IMR-90 (cell line): ENCODE measurements around the gene LEMD1. TPM values are rescaled to one million over a fixed set of nuclear protein-coding genes. Genes with fewer than 3 reads are reported as not detected.

Experiments
- ATAC-seq: fragments of 200-7000 bp; cut with Tn5 transposase; 2 replicates; pipeline ENCODE4 v1.9.1; 2020; ENCODE audit warnings: low read depth, mild to moderate bottlenecking, moderate library complexity
- BruUV-seq: library from RNA; stranded (reverse); fragments of 400-500 nt; replicated peaks from 2 replicates; lab custom pipeline; 2021; lab: Mats Ljungman, UMichigan
- CTCF ChIA-PET: fragments of 300-600 bp; formaldehyde crosslinking; extraction: SDS; loops from one replicate; lab custom pipeline; 2021; ENCODE audit warnings: antibody characterized with exemption; lab: Yijun Ruan, JAX
- POLR2A ChIA-PET: fragments of 300-600 bp; sonication (Branson Sonifier 250); formaldehyde crosslinking; loops from one replicate; lab custom pipeline; 2022; ENCODE audit warnings: antibody characterized with exemption; ENCODE audit not compliant: unreplicated experiment; lab: Charles Lee
- DNase-seq: peaks from one replicate; pipeline ENCODE4 v3.0.0; 2013
- H2AFZ ChIP-seq: replicated peaks from 2 replicates; pipeline ENCODE3; 2013; ENCODE audit warnings: low read length, mild to moderate bottlenecking; ENCODE audit not compliant: poor library complexity
- H2AK5ac ChIP-seq: 2 replicates; pipeline ENCODE4 v1.6.1; 2013; ENCODE audit warnings: low read depth, low read length, inconsistent platforms
- H2AK9ac ChIP-seq: replicated peaks from 2 replicates; pipeline ENCODE3; 2013; ENCODE audit warnings: mild to moderate bottlenecking, low read depth, low read length, moderate library complexity; ENCODE audit not compliant: poor library complexity
- H2BK120ac ChIP-seq: 2 replicates; pipeline ENCODE4 v1.6.1; 2013; ENCODE audit warnings: low read depth, low read length, inconsistent platforms
- H2BK15ac ChIP-seq: 3 replicates; pipeline ENCODE4 v1.6.1; 2013; ENCODE audit warnings: low read depth, low read length, inconsistent platforms
- H2BK20ac ChIP-seq: 2 replicates; pipeline ENCODE4 v1.6.1; 2013; ENCODE audit warnings: low read depth, mild to moderate bottlenecking, inconsistent platforms, low read length, moderate library complexity
- H2BK5ac ChIP-seq: 2 replicates; pipeline ENCODE4 v1.6.1; 2013; ENCODE audit warnings: mild to moderate bottlenecking, low read depth, low read length, inconsistent platforms; ENCODE audit not compliant: poor library complexity, severe bottlenecking
- H3K14ac ChIP-seq: replicated peaks from 2 replicates; pipeline ENCODE4 v1.6.1; 2013; ENCODE audit warnings: low read depth, low read length, inconsistent platforms
- H3K18ac ChIP-seq: 2 replicates; pipeline ENCODE4 v1.6.1; 2013; ENCODE audit warnings: low read depth, low read length, control low read depth
- H3K23ac ChIP-seq: 2 replicates; pipeline ENCODE4 v1.6.1; 2013; ENCODE audit warnings: low read depth, low read length, inconsistent platforms
- H3K27ac ChIP-seq: 2 replicates; pipeline ENCODE4 v1.5.1; 2013; ENCODE audit warnings: mild to moderate bottlenecking, control low read depth, low read length; ENCODE audit not compliant: insufficient read depth
- H3K27me3 ChIP-seq: 2 replicates; pipeline ENCODE4 v1.6.1; 2013; ENCODE audit warnings: low read length; ENCODE audit not compliant: control insufficient read depth, insufficient read depth
- H3K36me3 ChIP-seq: 2 replicates; pipeline ENCODE4 v1.6.1; 2013; ENCODE audit warnings: low read length, mixed read lengths; ENCODE audit not compliant: control insufficient read depth, insufficient read depth
- H3K4ac ChIP-seq: 2 replicates; pipeline ENCODE4 v1.6.1; 2013; ENCODE audit warnings: low read depth, low read length, inconsistent platforms
- H3K4me1 ChIP-seq: 2 replicates; pipeline ENCODE4 v1.6.1; 2013; ENCODE audit warnings: low read length, mixed read lengths; ENCODE audit not compliant: control insufficient read depth, insufficient read depth
- H3K4me2 ChIP-seq: 2 replicates; pipeline ENCODE4 v1.6.1; 2013; ENCODE audit warnings: low read depth, mild to moderate bottlenecking, control low read depth, low read length, moderate library complexity
- H3K4me3 ChIP-seq: 2 replicates; pipeline ENCODE4 v1.5.1; 2013; ENCODE audit warnings: low read depth, mild to moderate bottlenecking, control low read depth, low read length, moderate library complexity; ENCODE audit not compliant: insufficient read depth
- H3K56ac ChIP-seq: 2 replicates; pipeline ENCODE4 v1.6.1; 2013; ENCODE audit warnings: low read length, inconsistent platforms; ENCODE audit not compliant: insufficient read depth; ENCODE audit errors: extremely low read depth
- H3K79me1 ChIP-seq, 2 experiments: 2 replicates each; pipeline ENCODE4 v1.6.1; 2013; ENCODE audit warnings: low read length in 2 of 2, inconsistent platforms in 1 of 2, low read depth in 1 of 2
- H3K9ac ChIP-seq: 2 replicates; pipeline ENCODE4 v1.6.1; 2013; ENCODE audit warnings: low read depth, low read length, control low read depth
- H3K9me1 ChIP-seq: 2 replicates; pipeline ENCODE4 v1.6.1; 2013; ENCODE audit warnings: low read length, inconsistent platforms; ENCODE audit not compliant: insufficient read depth
- H3K9me3 ChIP-seq: 2 replicates; pipeline ENCODE4 v1.6.1; 2013; ENCODE audit warnings: low read length; ENCODE audit not compliant: control insufficient read depth, insufficient read depth
- H4K20me1 ChIP-seq: 2 replicates; pipeline ENCODE4 v1.6.1; 2013; ENCODE audit warnings: low read length, inconsistent platforms; ENCODE audit not compliant: insufficient read depth
- H4K5ac ChIP-seq: 2 replicates; pipeline ENCODE4 v1.6.1; 2013; ENCODE audit warnings: mild to moderate bottlenecking, low read depth, low read length, control low read depth
- H4K8ac ChIP-seq, 2 experiments: 2 replicates each; pipeline ENCODE4 v1.6.1; 2013; ENCODE audit warnings: low read depth in 2 of 2, low read length in 2 of 2, control low read depth in 1 of 2, inconsistent platforms in 1 of 2
- H4K91ac ChIP-seq: 2 replicates; pipeline ENCODE4 v1.6.1; 2013; ENCODE audit warnings: low read depth, low read length, inconsistent platforms; ENCODE audit not compliant: insufficient read depth
- ELK1 ChIP-seq: fragments of 150-350 bp; IDR thresholded peaks from 2 replicates; pipeline ENCODE4 v1.6.1; 2016; ENCODE audit warnings: low read depth, mild to moderate bottlenecking, low read length, moderate library complexity, borderline replicate concordance
- NFE2L2 ChIP-seq: fragments of 150-350 bp; IDR thresholded peaks from 2 replicates; pipeline ENCODE4 v1.6.1; 2016; ENCODE audit warnings: low read depth, mild to moderate bottlenecking, low read length
- RAD21 ChIP-seq: IDR thresholded peaks from 2 replicates; pipeline ENCODE4 v1.6.1; 2012; ENCODE audit warnings: low read length, improper control_type of control experiment
- RCOR1 ChIP-seq: IDR thresholded peaks from 2 replicates; pipeline ENCODE4 v1.6.1; 2012; ENCODE audit warnings: mild to moderate bottlenecking, low read length, improper control_type of control experiment; ENCODE audit not compliant: insufficient replicate concordance
- WGBS, 2 experiments: methylation state at CpG; one replicate each; pipeline versions ENCODE4 v1.1.5 to v1.1.7; 2013; ENCODE audit warnings: missing lambda C conversion rate in 2 of 2; ENCODE audit not compliant: insufficient read length in 1 of 2; ENCODE audit errors: extremely low coverage in 2 of 2; 5-methylcytosine and 5-hydroxymethylcytosine counted together
- dilution Hi-C: fragments of 300-500 bp; cut with HindIII; formaldehyde crosslinking; loops from one replicate; pipeline ENCODE4 v1.14.3; 2018; ENCODE audit warnings: low sequenced_read_pairs; ENCODE audit not compliant: unreplicated experiment
- in situ Hi-C: fragments of 300-500 bp; cut with MboI; formaldehyde crosslinking; loops from 3 replicates; pipeline ENCODE4 v1.14.3; 2019; ENCODE audit warnings: low sequenced_read_pairs, inconsistent platforms, mixed read lengths
- intact Hi-C: fragments of 100-400 bp; cut with micrococcal nuclease; formaldehyde crosslinking; loops from 2 replicates; pipeline ENCODE4 v1.10.0; 2022
- polyA plus RNA-seq, 3 experiments: library from polyadenylated mRNA; depleted of rRNA; stranded (reverse); fragments of >200 nt; gene quantifications; 2 replicates each; pipeline ENCODE4 v1.2.3, GENCODE V29; 2012; ENCODE audit warnings: low replicate concordance in 1 of 3
- total RNA-seq: library from RNA; depleted of rRNA; stranded (reverse); fragments of >200 nt; gene quantifications from 2 replicates; pipeline ENCODE4 v1.2.3, GENCODE V29; 2012

Gene LEMD1
- total and polyA plus RNA-seq, 2 of the 4 experiments (the other 2 are of a cell fraction): not detected

DNA sequence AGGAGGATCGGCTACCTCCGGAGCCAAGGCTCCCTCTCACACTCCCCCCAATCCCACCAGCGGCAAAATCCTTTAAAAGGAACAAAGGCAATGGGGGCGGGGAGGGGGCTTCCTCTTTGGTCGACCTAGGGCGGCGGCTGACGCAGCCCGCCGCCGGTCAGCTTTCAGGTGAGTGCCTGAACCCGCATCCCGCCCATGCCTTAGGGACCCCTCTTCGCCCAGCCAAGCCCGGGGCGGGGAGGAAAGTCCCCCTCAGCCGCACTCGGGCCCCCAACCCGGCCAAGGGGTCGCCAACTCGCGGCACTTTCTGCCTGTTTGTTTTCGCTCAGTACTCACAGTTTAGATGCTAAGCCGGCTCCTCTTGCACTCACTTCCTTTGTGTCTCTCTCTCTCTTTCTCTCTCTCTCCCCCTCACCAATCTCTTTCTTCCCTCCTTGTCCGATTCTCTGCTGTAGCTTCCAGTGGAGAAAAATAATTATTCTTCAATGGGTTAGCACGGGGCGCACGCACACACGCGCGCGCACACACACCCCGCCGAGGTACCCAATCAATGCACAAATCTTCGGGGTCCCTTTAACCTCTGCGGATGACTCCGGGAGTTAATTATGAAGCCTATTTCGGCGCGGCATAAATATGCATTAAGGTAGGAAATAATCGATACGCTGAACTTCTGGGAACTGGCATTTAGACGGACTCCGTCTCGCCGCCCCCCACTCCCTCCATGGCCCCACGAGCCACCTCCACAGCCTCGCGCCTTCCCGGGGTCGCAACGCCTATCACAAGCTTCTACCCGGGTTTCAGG is 33.9 kb upstream of the LEMD1 start, which contains the start of gene BLACAT1:
BLACAT1 (minus strand) TSS at position 465 of the 802 bp plus-strand sequence.
- POLR2A ChIA-PET: no interaction called here
- Histone ChIP-seq H3K56ac (no peak within 1 kb of the TSS), H3K4ac (no peak within 1 kb of the TSS)

More for the DNA sequence above, 33.9 kb upstream of the LEMD1 start, which contains the start of gene BLACAT1:
- Histone ChIP-seq H3K27me3 (peaks cover 78% of the 10 kb centered on the region), H4K5ac (no peak within 1 kb of the TSS), H3K4me1 (no peaks in the 10 kb centered on the region), H3K18ac (no peak within 1 kb of the TSS), H4K91ac (no peak within 1 kb of the TSS), H3K23ac (no peak within 1 kb of the TSS), H3K79me1 (no peaks in the 10 kb centered on the region), H2BK20ac (no peak within 1 kb of the TSS), H3K14ac (no peak within 1 kb of the TSS), H2AFZ (no peak within 1 kb of the TSS), H3K4me2 (no peak within 1 kb of the TSS), H2AK5ac (no peak within 1 kb of the TSS), H4K8ac (no peak within 1 kb of the TSS), H2BK120ac (no peak within 1 kb of the TSS), H3K36me3 (no peaks in the 10 kb centered on the region), H4K20me1 (no peaks in the 10 kb centered on the region), H3K9me1 (no peaks in the 10 kb centered on the region), H3K9ac (no peak within 1 kb of the TSS), H3K4me3 (no peak within 1 kb of the TSS), H2AK9ac (peak within 1 kb of the TSS; percentile 42), H2BK5ac (no peak within 1 kb of the TSS), H2BK15ac (no peak within 1 kb of the TSS), H3K27ac (no peak within 1 kb of the TSS), H3K9me3 (0 out of 2 replicates have a peak, but pooled peaks cover 2% of the 10 kb centered on the region)
- CTCF ChIA-PET: no interaction called here
- no TSS peak for BruUV-seq
- ATAC-seq (no peak), DNase-seq (no peak)
- in situ Hi-C loops (no loop called here), intact Hi-C loops (no loop called here), dilution Hi-C loops (no loop called here)
- 3% methylated on average over 6 of the region's 53 CpGs; no CpG with 5 or more reads in 1 of the 2 experiments for WGBS, 2 experiments
- TF ChIP-seq RAD21: no peak
- no peak for TF ChIP-seq ELK1
- no peak for TF ChIP-seq RCOR1
- no peak for TF ChIP-seq NFE2L2
